HepG2 (cell line): ENCODE results near the gene UQCC2. TPM values are rescaled to one million over a fixed set of nuclear protein-coding genes. Genes with fewer than 3 reads are reported as not detected.

ENCODE experiments used
- AFF4 ChIP-seq: sonication (generic); formaldehyde crosslinking; IDR thresholded peaks from 2 replicates; pipeline ENCODE4 v1.4.0; 2020; ENCODE audit warnings: missing genetic modification reagents
- BCL3 ChIP-seq: sonication (generic); formaldehyde crosslinking; IDR thresholded peaks from 2 replicates; pipeline ENCODE4 v1.5.1; 2020; ENCODE audit warnings: mild to moderate bottlenecking, missing genetic modification reagents, moderate library complexity
- CAMTA2 ChIP-seq: sonication (generic); formaldehyde crosslinking; IDR thresholded peaks from 2 replicates; pipeline ENCODE4 v1.4.0; 2020; ENCODE audit warnings: mild to moderate bottlenecking, missing genetic modification reagents, borderline replicate concordance
- FOXK2 ChIP-seq: fragments of 450-650 bp; IDR thresholded peaks from 2 replicates; pipeline ENCODE4 v1.6.1; 2016
- FOXM1 ChIP-seq: sonication (generic); formaldehyde crosslinking; IDR thresholded peaks from 2 replicates; pipeline ENCODE4 v1.5.0; 2020; ENCODE audit warnings: missing genetic modification reagents
- GZF1 ChIP-seq: sonication (generic); formaldehyde crosslinking; IDR thresholded peaks from 2 replicates; pipeline ENCODE4 v1.5.1; 2020; ENCODE audit warnings: mild to moderate bottlenecking, missing genetic modification reagents
- HCFC1 ChIP-seq: fragments of 150-350 bp; IDR thresholded peaks from 2 replicates; pipeline ENCODE4 v1.6.1; 2014; ENCODE audit warnings: low read depth, low read length
- HMGA1 ChIP-seq: sonication (generic); formaldehyde crosslinking; conservative IDR thresholded peaks from 2 replicates; pipeline ENCODE4 v1.4.0; 2020; ENCODE audit warnings: missing genetic modification reagents
- KDM1A ChIP-seq: IDR thresholded peaks from 2 replicates; pipeline ENCODE4 v1.6.1; 2016; ENCODE audit warnings: missing compliant biosample characterization
- KMT2A ChIP-seq: sonication (generic); formaldehyde crosslinking; IDR thresholded peaks from 2 replicates; pipeline ENCODE4 v1.4.0; 2020; ENCODE audit warnings: missing genetic modification reagents
- MAX ChIP-seq: IDR thresholded peaks from 2 replicates; pipeline ENCODE4 v1.6.1; 2012; ENCODE audit warnings: inconsistent platforms
- NFKB2 ChIP-seq: sonication (generic); formaldehyde crosslinking; IDR thresholded peaks from 2 replicates; pipeline ENCODE4 v1.4.0; 2020; ENCODE audit warnings: missing genetic modification reagents, borderline replicate concordance
- RFXAP ChIP-seq: sonication (generic); formaldehyde crosslinking; IDR thresholded peaks from 2 replicates; pipeline ENCODE4 v1.4.0; 2020; ENCODE audit warnings: missing genetic modification reagents, borderline replicate concordance
- RORA ChIP-seq: sonication (generic); formaldehyde crosslinking; IDR thresholded peaks from 2 replicates; pipeline ENCODE4 v1.5.0; 2020; ENCODE audit warnings: mild to moderate bottlenecking, missing genetic modification reagents, moderate library complexity
- TBP ChIP-seq: sonication (generic); formaldehyde crosslinking; IDR thresholded peaks from 2 replicates; pipeline ENCODE4 v1.5.0; 2020; ENCODE audit warnings: missing genetic modification reagents
- YEATS4 ChIP-seq: sonication (generic); formaldehyde crosslinking; IDR thresholded peaks from 2 replicates; pipeline ENCODE4 v1.4.0; 2020; ENCODE audit warnings: missing genetic modification reagents, borderline replicate concordance
- ZBTB3 ChIP-seq: sonication (generic); formaldehyde crosslinking; IDR thresholded peaks from 2 replicates; pipeline ENCODE4 v1.4.0; 2020; ENCODE audit warnings: low read depth, mild to moderate bottlenecking, moderate library complexity, missing genetic modification reagents, borderline replicate concordance
- ZIK1 ChIP-seq: sonication (generic); formaldehyde crosslinking; IDR thresholded peaks from 2 replicates; pipeline ENCODE4 v1.5.0; 2020; ENCODE audit warnings: mild to moderate bottlenecking, low read depth, missing genetic modification reagents, borderline replicate concordance
- ZNF343 ChIP-seq: sonication (generic); formaldehyde crosslinking; IDR thresholded peaks from 2 replicates; pipeline ENCODE4 v1.4.0; 2020; ENCODE audit warnings: mild to moderate bottlenecking, missing genetic modification reagents
- ZNF710 ChIP-seq: sonication (generic); formaldehyde crosslinking; IDR thresholded peaks from 2 replicates; pipeline ENCODE4 v1.5.0; 2020; ENCODE audit warnings: mild to moderate bottlenecking, missing genetic modification reagents, borderline replicate concordance
- polyA plus RNA-seq, 8 experiments: library from polyadenylated mRNA; depleted of rRNA in 3 of 8; stranded (reverse) in 7 of 8; unstranded in 1 of 8; fragments of >200 nt; fragmentation: Illumina TruSeq in 4 of 8; extraction: Trizol in 4 of 8; gene quantifications; 2 replicates each; pipeline versions ENCODE4 v1.2.1 to v1.2.3, GENCODE V29; 2011 to 2016; ENCODE audit warnings: low read depth in 4 of 8, missing spikeins in 1 of 8, mixed read lengths in 1 of 8; ENCODE audit not compliant: insufficient read depth in 1 of 8
- total RNA-seq, 5 experiments: library from RNA; depleted of rRNA; stranded (reverse); fragments of >200 nt; fragmentation: Illumina TruSeq; extraction: Trizol; gene quantifications; 2 replicates each; pipeline ENCODE4 v1.2.3, GENCODE V29; 2016; ENCODE audit warnings: low read depth in 1 of 5

UQCC2 gene
- total and polyA plus RNA-seq, 2 of the 13 experiments (the other 11 are each of a cell fraction or from before 2014, with no cell fraction given): 82.4 to 238 TPM

- TF ChIP-seq GZF1 (CRISPR knock-in tag) (no peak), HCFC1 (no peak), FOXM1 (CRISPR knock-in tag) (no peak), ZNF710 (CRISPR knock-in tag) (no peak), NFKB2 (CRISPR knock-in tag) (no peak), KMT2A (no peak), CAMTA2 (CRISPR knock-in tag) (no peak), ZBTB3 (no peak), BCL3 (CRISPR knock-in tag) (no peak), ZNF343 (no peak), RORA (CRISPR knock-in tag) (no peak), TBP (no peak), KDM1A (CRISPR knock-in tag) (no peak), HMGA1 (CRISPR knock-in tag) (no peak), ZIK1 (no peak), YEATS4 (CRISPR knock-in tag) (no peak), MAX (peak; percentile 50; the same call in 1 of the 2 replicates), AFF4 (CRISPR knock-in tag) (no peak), RFXAP (CRISPR knock-in tag) (no peak), FOXK2 (no peak)
Observed at GRCh38 chr6:33710296-33711121, 991 bp downstream of the UQCC2 start (continued).
